MCF 10A (cell line): ENCODE results near the gene PNKD. TPM values are rescaled to one million over a fixed set of nuclear protein-coding genes. Genes with fewer than 3 reads are reported as not detected.

ENCODE experiments used
- BruUV-seq: library from RNA; stranded (reverse); fragments of 400-500 nt; replicated peaks from 2 replicates; lab custom pipeline; 2021; lab: Mats Ljungman, UMichigan
- CTCF ChIA-PET: fragments of 300-600 bp; sonication (Branson Sonifier 250); formaldehyde crosslinking; extraction: SDS; loops from one replicate; lab custom pipeline; 2021; ENCODE audit warnings: antibody characterized with exemption, inconsistent platforms; lab: Yijun Ruan, JAX
- POLR2A ChIA-PET: fragments of 300-600, 350-650 bp; sonication (Branson Sonifier 250); formaldehyde crosslinking; extraction: SDS; loops from one replicate; lab custom pipeline; 2020; ENCODE audit warnings: antibody characterized with exemption, inconsistent platforms; lab: Yijun Ruan, JAX
- DNase-seq: peaks from one replicate; pipeline ENCODE4 v3.0.0-alpha.2; 2018; ENCODE audit not compliant: unreplicated experiment
- H3K27ac Mint-ChIP-seq: one replicate; pipeline ENCODE4 v1.8.0; 2022; ENCODE audit warnings: mild to moderate bottlenecking, low read depth, mixed read lengths; ENCODE audit not compliant: unreplicated experiment
- H3K27me3 Mint-ChIP-seq: one replicate; pipeline ENCODE4 v1.8.0; 2022; ENCODE audit warnings: mixed read lengths; ENCODE audit not compliant: insufficient read depth, unreplicated experiment
- H3K36me3 Mint-ChIP-seq: one replicate; pipeline ENCODE4 v1.8.0; 2022; ENCODE audit warnings: mild to moderate bottlenecking, moderate library complexity, mixed read lengths; ENCODE audit not compliant: insufficient read depth, unreplicated experiment
- H3K4me1 Mint-ChIP-seq: one replicate; pipeline ENCODE4 v1.8.0; 2022; ENCODE audit warnings: mixed read lengths; ENCODE audit not compliant: insufficient read depth, unreplicated experiment
- H3K4me3 Mint-ChIP-seq: one replicate; pipeline ENCODE4 v1.8.0; 2022; ENCODE audit warnings: mild to moderate bottlenecking, moderate library complexity, mixed read lengths; ENCODE audit not compliant: unreplicated experiment
- H3K9me3 Mint-ChIP-seq: one replicate; pipeline ENCODE4 v1.8.0; 2022; ENCODE audit warnings: mixed read lengths; ENCODE audit not compliant: unreplicated experiment
- intact Hi-C: fragments of 100-400 bp; cut with micrococcal nuclease; formaldehyde crosslinking; loops from 2 replicates; pipeline ENCODE4 v1.14.1; 2022
- total RNA-seq: library from RNA; stranded (reverse); gene quantifications from 2 replicates; pipeline ENCODE4 v1.2.3, GENCODE V29; 2022
- TF ChIP-seq, protein P1 (sequence below): fragments of 200-600 bp; IDR thresholded peaks from one replicate; pipeline ENCODE4 v1.8.0; 2022; ENCODE audit warnings: antibody characterized with exemption, mild to moderate bottlenecking; ENCODE audit not compliant: unreplicated experiment

The PNKD gene
- total RNA-seq, 1 experiment from 2014 or later, result 23.1 TPM

DNA sequence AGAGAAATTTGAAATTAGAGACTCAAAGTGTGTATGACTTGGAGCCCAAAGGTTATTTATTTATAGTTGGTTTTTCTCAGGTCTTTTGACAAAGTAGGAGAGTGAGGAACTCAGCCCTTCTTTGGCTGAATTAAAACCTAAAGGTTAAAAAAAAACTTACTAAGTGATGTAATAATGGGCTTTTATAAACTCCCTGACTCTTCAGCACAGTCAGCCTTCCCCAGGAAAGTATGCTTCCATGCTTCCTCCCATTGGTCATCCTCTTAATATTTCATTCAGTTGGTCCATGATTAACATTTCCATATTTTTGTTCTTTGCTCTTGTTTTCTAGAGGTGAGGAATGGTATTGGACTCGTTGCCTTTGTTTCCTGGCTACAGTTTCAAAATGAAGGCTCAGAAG is 46.1 kb upstream of the PNKD start:
- Mint-ChIP-seq H3K4me1 (peaks cover 52% of the 10 kb centered on the region), H3K27me3 (no peaks in the 10 kb centered on the region), H3K9me3 (no peaks in the 10 kb centered on the region), H3K36me3 (peaks cover 82% of the 10 kb centered on the region), H3K4me3 (no peak overlapping the region), H3K27ac (no peak overlapping the region)
- ChIA-PET CTCF (no interaction called here), POLR2A (interaction anchor here (2.2 kb wide), 1 partner anchor 46 kb away, joined by 6 read pairs; the partner anchor contains the start of genes AAMP and PNKD)
- TF ChIP-seq, protein P1, sequence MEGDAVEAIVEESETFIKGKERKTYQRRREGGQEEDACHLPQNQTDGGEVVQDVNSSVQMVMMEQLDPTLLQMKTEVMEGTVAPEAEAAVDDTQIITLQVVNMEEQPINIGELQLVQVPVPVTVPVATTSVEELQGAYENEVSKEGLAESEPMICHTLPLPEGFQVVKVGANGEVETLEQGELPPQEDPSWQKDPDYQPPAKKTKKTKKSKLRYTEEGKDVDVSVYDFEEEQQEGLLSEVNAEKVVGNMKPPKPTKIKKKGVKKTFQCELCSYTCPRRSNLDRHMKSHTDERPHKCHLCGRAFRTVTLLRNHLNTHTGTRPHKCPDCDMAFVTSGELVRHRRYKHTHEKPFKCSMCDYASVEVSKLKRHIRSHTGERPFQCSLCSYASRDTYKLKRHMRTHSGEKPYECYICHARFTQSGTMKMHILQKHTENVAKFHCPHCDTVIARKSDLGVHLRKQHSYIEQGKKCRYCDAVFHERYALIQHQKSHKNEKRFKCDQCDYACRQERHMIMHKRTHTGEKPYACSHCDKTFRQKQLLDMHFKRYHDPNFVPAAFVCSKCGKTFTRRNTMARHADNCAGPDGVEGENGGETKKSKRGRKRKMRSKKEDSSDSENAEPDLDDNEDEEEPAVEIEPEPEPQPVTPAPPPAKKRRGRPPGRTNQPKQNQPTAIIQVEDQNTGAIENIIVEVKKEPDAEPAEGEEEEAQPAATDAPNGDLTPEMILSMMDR, result no peak
- DNase-seq, result no peak
- no TSS peak for BruUV-seq
- intact Hi-C loops, result no loop called here

DNA sequence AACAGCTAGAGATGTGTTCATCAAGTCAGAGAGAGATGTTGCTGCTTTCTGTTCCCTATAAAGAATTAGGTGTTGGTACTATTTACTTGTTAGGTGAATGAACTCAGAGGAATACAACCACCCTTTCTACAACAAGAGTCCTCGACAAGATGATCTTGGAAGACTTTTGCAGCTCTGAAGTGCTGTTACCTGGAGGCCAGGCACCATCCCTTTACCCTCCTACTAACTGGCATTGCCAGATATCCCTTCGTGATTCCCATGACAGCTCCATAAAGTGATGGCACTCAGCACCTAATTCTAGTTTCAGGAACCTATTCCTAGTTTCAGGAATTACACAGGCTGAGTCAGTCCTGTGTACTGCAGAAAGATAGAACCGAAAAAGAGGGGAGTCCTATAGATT is 43.4 kb upstream of the PNKD start:
- H3K9me3 Mint-ChIP-seq, result no peaks in the 10 kb centered on the region
- CTCF ChIA-PET, result interaction anchor here (0.6 kb wide), 3 partner anchors 10 to 177 kb away, joined by 3 to 4 read pairs (median 4); partner anchors contain the start of gene ARPC2
- H3K27me3 Mint-ChIP-seq, result no peaks in the 10 kb centered on the region
- POLR2A ChIA-PET, result interaction anchor here (0.9 to 7.8 kb wide), 3 partner anchors 8 to 59 kb away, joined by 3 to 171 read pairs (median 4); partner anchors contain the start of genes AAMP and ARPC2
- BruUV-seq, result no TSS peak
- H3K4me1 Mint-ChIP-seq, result peaks cover 43% of the 10 kb centered on the region
- intact Hi-C loops, result no loop called here
- TF ChIP-seq, protein P1, result no peak
- H3K4me3 Mint-ChIP-seq, result no peak overlapping the region
- no peak overlapping the region for H3K27ac Mint-ChIP-seq
- H3K36me3 Mint-ChIP-seq, result peaks cover 82% of the 10 kb centered on the region
- no peak for DNase-seq

DNA sequence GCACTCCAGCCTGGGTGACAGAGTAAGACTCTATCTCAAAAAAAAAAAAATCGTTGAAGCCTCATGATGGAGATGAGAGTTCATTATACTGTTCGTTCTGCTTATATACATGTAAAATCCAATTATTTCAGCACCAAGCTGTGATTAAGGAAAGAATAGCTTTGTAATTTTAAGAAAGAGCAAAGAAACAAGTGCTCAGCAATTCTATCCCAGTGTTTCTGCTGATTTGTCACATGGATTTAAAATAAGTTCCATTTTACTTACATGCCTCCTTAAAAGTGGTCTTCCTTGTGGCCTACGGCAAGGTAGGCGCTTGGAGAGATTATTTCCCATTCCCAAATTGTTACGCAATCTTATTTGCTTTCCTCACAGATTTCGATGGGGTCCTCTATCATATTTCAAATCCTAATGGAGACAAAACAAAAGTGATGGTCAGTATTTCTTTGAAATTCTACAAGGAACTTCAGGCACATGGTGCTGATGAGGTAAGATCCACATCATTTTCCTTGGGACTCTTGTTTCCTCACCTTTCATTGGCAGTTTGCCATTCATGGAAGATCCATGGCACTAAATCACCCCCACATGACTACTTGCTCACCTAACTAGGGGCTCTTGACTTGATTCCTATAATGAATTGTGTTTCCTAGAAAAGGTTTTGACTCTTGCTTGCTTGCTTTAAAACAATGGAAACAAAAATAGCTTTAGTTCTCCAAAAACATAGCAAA is 41.8 kb upstream of the PNKD start:
- peak; percentile 76 for DNase-seq
- BruUV-seq, result no TSS peak
- no peak overlapping the region for H3K4me3 Mint-ChIP-seq
- peaks cover 33% of the 10 kb centered on the region for H3K4me1 Mint-ChIP-seq
- H3K36me3 Mint-ChIP-seq, result peaks cover 89% of the 10 kb centered on the region
- POLR2A ChIA-PET, result interaction anchor here (0.7 to 7.8 kb wide), 7 partner anchors 10 to 197 kb away, joined by 3 to 171 read pairs (median 4); partner anchors contain the start of genes AAMP, ARPC2 and PNKD
- intact Hi-C loops, result no loop called here
- peak overlapping the region; percentile 85 for H3K27ac Mint-ChIP-seq
- H3K27me3 Mint-ChIP-seq, result no peaks in the 10 kb centered on the region
- CTCF ChIA-PET, result interaction anchor here (0.9 to 2.5 kb wide), 7 partner anchors 8 to 443 kb away, joined by 3 to 15 read pairs (median 4); no protein-coding TSS in a partner anchor
- no peaks in the 10 kb centered on the region for H3K9me3 Mint-ChIP-seq
- TF ChIP-seq, protein P1, result no peak

DNA sequence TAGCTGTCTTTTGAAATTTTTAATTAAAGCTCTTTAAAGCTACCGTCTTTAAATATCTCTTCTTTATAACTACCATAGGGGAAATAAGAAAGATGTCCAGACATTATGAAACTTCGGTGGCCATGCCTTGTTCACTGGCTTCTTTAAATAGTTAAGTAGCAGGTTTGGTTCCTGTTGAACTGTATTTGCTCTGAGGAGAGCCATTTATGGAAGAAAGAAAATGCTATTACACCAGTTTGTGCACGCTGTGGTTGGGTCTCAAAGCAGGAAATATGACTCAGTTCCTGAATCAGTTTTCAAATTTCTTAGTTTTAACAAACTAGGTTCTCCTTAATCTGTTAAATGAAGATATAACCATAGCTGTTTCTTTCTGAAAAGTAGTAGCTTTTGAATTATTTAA is 41.1 kb upstream of the PNKD start:
- TF ChIP-seq, protein P1, result no peak
- DNase-seq, result peak; percentile 72
- CTCF ChIA-PET, result interaction anchor here (0.7 to 2.5 kb wide), 10 partner anchors 9 to 443 kb away, joined by 3 to 15 read pairs (median 4); partner anchors contain the start of genes AAMP and PNKD
- H3K4me1 Mint-ChIP-seq, result peaks cover 26% of the 10 kb centered on the region
- H3K27me3 Mint-ChIP-seq, result no peaks in the 10 kb centered on the region
- H3K27ac Mint-ChIP-seq, result peak overlapping the region; percentile 85
- intact Hi-C loops, result no loop called here
- BruUV-seq, result no TSS peak
- peaks cover 95% of the 10 kb centered on the region for H3K36me3 Mint-ChIP-seq
- H3K4me3 Mint-ChIP-seq, result no peak overlapping the region
- no peaks in the 10 kb centered on the region for H3K9me3 Mint-ChIP-seq
- POLR2A ChIA-PET, result interaction anchor here (0.6 to 7.8 kb wide), 14 partner anchors 9 to 1731 kb away, joined by 3 to 171 read pairs (median 4); partner anchors contain the start of genes AAMP, ARPC2 and PNKD
